Stimulated activated CD8-positive, alpha-beta memory T cell treated with anti-CD3 and anti-CD28 coated beads, Interleukin-7, amount 100 ng/mL, for 4 hours (primary cell): ENCODE results near the gene MAN2B2.

Experiments
- DNase-seq, 2 donors: peaks; one replicate each; pipeline ENCODE4 v3.0.0-alpha.2; 2020; ENCODE audit warnings: low read depth in 2 of 2

The MAN2B2 gene

DNA sequence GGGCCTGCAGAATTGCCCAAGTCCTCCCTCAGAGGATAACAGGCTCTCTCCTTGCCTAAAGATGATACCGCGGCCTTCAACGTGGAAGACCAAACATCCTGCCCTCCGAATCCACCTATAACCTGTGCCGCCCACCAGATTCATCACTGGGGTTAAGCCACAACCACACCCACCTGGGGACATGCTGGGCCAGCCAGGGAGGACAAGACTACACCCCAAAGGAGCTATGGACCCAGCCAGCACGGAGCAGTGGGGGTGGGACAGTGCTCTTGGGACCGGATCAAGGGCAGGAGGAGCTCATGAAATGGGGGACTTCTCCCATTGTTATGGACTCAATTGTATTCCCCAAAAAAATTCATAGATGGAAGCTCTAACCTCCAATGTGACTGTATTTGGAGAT, 6.8 kb upstream of the MAN2B2 start:
- no peak for DNase-seq

DNA sequence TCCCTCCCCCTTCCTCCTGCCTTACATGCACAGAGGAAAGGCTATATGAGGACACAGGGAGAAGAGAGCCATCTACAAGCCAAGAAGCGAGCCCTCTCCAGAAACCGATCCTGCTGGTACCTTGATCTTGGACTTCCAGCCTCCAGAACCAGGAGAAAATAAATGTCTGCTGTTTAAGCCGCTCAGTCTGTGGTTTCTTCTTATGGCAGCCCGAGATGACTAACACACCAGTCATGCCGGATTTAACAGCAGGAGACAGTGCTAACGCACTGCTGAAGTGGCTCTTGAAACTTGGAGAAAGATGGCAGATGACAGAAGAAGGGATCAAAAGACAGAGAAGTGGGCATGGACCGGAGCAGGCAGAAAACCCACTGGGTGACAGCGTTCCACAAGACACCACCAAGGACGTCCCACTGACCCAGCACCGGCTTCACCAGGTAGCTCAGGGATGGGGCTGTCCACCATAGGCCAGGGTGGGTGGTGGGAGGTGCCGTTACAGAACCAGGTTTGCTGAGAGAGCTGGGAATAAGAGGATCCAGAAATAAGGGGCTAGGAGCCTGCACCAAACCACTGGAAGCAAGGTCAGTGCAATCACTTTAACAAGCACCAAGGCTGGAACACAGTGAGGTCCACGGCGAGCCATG, 6.2 kb upstream of the MAN2B2 start:
- DNase-seq: no peak

DNA sequence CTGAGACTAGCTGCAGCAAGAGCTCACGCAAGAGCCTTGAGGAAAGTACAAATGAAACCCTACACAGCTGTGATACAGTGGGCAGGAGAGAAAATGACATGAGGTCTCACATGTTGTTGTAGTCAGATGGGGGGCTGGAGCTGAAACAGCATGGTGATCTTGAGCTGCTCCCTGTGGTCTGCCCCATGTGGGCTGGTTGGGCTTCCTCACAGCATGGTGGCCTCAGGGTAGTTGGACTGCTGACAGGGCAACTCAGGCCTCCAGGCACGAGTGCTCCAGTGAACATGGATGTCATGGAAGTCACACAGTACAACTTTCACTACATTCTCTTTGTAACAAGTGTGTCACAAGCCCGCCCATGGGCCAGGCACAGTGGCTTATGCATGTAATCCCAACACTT, 3.4 kb upstream of the MAN2B2 start:
- no peak for DNase-seq

DNA sequence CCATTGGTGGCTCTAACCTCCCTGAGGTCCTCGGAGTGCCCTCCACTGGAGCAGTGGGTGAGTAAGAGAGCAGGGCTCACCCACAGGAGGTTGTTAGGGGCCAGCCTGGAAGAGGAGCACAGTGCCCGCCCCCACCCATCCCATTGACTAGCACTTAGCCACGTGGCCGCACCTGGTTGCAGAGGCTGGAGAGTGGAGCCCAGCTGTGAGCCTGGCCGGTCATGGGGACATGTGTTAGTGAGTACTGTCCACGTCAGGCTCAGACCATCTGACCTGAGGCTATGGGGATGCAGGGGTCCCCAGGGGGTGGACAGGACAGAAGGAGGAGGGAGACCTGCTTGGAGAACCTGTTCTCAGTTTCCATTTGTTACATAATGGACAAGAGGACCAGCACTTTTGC, 1.4 kb upstream of the MAN2B2 start:
- no peak for DNase-seq

DNA sequence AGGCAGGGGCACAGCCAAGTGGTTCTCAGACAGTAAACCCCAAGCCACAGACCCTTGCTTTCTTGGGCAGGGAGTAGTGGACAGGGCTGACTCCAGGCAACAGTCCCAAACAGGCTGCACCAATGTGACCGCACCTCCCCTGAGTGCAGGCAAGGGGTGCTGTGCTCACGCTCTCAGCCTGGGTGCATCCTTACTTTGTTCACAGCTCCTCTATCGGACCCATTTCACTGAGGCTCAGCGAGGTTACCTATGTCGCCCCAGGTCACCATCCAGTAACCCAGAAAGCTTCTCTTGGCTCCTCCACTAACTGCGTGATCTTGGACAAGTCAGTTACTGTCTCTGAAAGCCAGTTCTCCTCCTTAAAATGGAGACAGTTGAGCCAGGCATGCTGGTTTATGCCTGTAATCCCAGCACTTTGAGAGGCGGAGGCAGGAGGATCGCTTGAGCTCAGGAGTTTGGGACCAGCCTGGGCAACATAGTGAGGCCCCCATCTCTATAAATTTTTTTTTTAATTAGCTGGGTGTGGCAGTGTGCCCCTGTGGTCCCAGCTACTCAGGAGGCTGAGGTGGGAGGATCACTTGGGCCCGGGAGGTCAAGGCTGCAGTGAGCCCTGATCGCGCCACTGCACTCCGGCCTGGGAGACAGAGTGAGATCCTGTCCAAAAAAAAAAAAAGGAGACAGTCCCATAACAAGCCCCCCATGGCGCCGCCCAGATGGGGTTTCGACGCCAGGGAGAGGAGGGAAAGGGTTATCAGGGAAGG, 823 bp upstream of the MAN2B2 start:
- DNase-seq: no peak

DNA sequence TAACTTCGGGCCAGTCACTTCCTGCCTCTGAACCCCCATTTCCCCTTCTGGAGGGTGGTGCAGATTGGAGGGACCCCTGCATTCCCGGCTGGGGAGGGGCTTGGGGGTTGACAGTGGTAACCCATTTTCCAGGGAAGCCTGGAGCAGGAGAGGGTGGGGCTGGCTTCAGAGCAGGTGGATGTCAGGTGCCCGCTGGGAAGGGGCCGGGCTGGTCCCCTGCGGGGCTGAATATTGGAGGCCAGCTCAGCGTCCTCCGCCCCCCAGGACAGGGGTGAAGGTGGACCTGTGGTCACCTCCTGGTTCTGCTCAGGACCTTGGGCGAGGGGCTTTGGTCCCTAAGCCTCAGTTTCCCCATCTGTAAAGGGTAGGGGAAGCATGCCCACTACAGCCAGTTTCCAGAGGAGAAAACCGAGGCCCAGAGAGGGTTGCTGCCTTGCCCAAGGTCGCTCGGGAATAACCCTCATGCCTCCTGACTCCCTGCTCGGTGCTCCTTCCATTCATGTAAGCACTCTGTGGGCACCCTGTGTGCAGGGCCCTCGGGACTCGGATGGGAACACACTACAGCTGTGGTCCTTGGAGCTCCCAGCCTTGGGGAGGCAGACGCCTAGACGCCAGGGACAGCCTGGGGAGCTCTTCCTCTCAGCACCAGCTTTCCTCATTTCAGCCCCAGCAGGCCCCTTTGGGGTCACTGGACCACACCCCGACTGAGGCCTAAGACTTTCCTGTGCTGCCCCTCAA, 683 bp downstream of the MAN2B2 start:
- no peak for DNase-seq

DNA sequence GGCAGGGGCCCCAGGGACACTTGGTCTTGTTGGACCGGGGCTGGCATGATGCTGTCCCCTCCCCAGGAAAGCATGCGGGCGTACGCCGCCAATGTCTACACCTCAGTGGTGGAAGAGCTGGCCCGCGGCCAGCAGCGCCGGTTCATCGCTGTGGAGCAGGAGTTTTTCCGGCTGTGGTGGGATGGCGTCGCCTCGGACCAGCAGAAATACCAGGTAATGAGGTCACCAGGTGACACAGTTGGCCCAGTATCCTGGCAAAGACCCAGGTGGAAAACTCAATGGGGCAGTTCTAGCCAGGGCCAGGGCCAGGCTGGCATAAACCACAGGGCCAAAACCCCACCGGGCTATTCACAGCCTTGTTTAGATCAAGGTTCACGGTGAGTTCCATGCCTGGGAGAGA, 1.5 kb downstream of the MAN2B2 start:
- DNase-seq: no peak

DNA sequence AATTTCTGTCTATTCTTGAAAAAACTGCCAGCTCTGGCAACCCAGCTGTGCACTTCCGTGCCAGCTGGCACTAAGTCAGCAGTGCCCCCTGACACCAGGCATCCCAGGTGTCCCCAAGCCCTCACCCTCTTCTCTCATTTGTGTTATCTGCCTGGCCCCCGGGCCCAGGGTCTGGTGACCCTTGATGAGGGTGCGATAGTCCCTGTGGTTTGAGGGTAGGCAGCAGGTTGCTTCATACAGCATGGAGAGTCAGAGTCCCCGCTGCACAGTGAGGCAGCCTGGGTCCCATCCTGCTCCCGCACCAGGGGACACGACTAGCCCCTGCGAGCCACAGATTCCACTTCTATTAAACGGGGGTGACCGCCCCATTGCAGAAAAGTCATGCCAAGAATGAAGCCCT, 1.9 kb downstream of the MAN2B2 start:
- DNase-seq: no peak

DNA sequence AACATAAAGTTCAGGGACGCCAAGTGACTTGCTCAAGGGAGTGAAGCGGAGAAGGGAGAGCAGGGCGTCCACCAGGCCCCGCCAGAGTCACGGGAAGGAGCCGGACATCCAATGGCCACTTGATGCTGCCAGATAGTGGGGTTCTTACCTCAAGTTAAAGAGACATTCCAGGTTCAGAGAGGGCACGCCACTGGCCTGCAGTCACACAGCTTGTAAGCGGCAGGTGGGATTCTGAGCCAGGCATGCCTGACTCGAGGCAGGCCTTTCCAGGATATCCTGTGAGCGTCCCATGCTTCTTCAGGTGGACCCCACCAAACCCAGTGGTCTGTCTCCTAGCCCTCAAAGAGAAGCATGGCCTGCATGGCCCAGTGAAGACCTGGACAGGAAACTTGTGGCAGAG, 2.4 kb downstream of the MAN2B2 start:
- no peak for DNase-seq

DNA sequence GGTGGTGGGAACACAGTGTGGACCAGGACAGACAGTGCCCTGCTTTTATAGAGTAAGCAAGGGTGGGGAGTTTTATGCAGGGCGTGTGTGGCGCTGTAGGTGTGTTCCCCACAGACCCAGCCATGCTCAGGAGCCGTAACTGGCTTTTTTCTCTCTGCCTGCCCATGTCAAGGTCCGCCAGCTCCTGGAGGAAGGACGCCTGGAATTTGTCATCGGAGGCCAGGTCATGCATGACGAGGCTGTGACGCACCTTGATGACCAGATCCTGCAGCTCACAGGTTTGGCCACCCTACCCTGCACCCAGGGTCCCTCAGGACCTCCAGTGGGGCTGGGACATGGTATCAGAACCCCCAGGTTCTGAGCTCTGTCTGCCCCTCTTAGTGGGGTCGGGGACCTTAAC, 3.2 kb downstream of the MAN2B2 start:
- no peak for DNase-seq

DNA sequence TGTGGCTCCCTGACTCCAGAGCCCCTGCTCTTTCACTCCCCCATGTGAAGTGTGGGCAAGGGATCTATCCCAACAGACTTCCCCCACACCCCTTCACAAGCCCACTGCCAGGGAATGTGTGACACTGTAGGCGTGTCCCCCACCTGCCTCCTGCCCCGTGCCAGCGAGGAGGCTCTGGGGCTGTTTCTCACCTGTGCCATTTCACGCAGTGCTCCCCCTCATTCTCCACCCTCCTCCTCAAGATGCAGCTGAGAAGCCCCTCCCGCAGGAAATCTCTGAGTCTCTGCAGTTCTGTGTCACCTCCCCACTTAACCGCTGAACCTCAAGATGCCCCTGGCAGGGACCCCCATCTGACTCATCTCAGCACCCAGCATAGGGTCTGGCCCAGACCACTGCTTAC, 5.4 kb downstream of the MAN2B2 start:
- no peak for DNase-seq

DNA sequence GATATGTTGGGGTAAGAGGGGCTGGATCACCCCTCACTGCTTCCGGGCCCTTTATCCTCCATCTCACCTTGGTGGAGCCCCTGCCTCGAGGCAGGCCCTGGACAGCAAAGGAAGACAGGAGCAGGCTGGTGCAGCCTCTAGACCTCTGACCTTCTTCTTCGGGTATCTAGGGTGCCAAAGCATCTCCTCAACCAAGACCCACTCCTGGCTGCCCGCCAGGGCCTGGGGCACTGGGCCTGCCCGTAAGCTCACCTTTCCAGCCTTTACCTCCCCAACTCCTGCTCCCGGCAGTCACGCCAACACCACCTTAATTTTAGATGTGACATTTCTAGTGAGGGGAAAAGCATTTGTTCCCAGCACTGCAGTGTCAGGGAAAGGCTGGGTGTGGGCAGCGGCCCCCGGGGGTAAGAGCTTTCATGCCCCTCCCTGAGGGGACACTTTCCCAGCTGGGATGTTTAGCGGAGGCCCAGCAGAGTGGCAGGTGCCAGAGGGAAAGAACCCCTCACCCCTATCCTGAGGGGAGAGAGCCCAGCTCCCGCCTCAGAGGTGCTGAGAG, 6.7 kb downstream of the MAN2B2 start:
- DNase-seq: no peak

DNA sequence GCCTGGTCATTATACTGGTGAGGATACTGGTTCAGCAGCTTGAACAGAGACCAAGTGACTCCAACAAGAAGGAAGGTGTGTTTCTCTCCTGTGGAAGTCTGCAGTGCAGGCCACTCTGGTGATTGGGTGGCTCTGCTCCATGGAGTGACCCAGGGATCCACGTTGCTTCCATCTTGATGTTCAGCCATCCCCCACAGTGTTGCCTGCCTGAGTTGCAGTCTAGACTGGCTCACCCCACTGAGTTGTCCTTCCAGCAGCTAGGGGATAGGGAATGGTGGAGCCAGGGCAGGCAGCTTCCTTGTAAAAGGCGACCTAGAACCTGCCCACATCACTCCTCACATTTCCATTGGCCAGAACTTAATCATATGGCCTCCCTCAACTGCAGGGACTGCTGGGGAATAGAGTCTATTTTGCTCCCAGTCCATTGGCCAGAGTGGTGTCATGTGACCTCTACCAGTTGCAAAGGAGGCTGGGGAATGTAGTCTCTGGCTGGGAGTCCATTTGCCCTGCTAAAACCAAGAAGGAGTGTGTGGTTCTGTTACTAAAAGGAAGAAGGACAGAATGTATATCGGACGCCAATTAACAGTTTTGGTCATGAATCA, 8.0 kb downstream of the MAN2B2 start:
- no peak for DNase-seq

DNA sequence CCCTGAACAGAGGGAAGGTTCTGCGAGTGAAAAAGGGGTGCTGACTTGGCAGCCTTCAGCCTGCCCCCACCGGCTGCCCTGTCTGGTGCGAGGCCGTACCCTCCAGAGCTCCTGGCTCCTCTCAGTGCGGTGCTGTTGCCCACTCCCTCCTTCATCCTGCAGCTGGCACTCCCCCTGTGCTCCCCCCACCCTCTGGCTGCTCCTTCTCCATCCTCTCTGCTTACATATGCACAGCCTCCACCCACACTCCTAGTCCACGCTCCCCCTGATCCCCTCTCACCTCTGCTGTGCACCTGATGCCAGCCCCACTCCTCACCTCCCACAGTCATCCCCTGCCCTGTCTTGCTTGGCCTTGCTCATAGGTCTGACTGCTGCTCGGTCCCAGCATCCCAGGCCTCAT, 9.9 kb downstream of the MAN2B2 start:
- no peak for DNase-seq

DNA sequence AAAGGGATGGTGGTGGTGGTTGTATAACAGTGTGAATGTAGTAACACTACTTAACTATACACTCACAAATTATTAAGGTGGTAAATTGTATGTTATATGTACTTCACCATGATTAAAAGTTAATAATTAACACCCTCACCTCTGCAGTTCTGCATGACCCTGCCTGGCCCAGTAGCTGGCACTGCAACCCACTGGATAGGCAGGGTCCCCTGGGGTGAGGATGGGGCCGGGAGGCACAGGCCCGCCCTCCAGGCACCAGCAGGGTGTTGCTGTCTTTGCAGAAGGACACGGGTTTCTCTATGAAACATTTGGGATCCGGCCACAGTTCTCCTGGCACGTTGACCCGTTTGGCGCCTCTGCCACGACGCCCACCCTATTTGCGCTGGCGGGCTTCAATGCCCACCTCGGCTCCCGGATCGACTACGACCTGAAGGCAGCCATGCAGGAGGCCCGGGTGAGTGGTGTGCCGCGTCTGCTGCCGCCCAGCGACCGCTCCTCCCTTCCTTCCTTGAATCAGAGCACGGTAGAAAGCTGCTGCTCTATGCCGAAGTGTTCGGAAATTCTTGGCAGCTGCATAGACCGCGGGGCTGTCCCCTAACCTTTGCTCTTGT, 11.8 kb downstream of the MAN2B2 start:
- no peak for DNase-seq

DNA sequence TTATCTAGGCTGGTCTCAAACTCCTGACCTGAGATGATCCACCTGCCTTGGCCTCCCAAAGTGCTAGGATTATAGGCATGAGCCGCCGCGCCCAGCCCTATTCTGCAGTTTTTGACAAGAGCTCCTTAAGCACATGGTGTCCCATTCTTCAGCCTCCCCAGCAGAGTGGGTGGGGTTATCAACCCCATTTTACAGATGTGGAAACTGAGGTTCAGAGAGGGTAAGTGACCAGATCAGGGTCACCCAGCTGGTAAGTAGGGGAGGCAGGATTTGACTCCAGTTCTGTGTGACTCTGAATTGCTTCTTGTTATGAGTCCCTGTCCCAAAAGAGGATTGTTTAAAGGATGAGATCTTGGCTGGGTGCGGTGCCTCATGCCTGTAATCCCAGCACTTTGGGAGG, 14.5 kb downstream of the MAN2B2 start:
- DNase-seq: no peak

DNA sequence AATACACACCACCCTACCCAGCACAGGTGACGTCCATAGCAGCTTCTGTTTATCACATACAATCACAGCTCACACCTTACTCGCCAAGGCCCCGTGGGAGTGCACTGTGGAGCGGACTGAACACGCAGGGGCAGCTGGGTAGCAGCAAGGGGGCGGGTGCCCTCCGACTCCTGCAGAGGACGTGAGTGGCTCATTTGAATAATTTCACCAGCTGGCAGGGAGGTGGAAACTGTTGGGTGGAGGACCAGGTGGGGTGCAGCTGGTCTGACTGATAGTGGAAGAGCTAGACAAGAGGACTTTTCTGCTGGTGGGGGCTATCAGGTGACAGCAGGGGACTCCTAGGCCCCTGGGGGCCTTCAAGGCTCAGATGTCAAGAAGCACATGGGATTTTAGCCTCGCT, 16.3 kb downstream of the MAN2B2 start:
- DNase-seq: no peak

DNA sequence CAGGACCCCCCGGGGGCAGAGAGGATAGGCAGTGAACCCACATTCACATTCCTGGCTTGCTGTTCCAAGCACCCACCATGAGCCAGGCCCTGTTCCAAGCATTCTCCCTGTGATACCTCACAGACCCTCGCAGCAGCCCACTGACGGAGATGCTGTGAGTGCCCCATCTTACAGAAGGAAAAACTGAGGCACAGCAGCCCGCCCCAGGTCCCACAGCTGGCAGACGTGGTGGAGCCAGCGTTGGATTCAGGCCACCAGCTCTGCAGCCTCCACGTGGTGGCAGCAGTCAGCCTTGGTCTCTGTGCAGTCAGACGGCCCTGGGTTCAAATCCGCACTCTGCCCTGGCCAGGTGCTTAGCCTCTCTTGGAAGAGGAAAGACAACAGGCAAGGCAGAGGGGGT, 16.8 kb downstream of the MAN2B2 start:
- DNase-seq: no peak

DNA sequence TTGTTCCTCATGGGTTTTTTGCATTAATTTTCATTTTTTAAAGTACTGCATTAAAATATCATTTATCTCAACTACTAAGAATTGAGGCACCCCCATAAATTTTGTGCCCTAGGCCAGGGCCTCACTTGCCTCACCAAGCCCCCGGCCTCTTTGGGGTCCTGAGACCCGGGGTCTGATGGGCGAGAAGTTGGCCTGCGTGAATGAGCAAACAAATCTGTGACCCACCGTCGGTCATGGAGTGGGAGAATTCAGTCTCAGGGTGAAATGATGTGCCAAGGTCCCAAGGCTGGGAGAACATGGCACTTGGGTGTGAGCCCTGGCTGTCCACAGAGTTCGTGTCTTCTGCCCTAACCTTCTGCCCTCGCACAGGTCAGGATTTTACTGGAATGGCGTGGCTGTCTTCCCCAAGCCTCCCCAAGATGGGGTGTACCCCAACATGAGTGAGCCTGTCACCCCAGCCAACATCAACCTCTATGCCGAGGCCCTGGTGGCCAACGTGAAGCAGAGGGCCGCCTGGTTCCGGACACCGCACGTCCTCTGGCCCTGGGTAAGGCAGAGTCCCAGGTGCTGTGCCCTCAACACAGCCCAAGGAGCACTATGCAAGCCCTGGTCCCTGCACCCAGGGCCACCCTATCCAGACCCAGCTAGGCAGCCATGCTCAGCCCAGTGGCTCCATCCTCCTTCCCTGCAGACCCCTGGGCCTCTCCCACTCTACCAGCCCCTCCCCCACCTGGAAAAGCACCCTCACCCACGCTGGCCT, 18.0 kb downstream of the MAN2B2 start:
- no peak for DNase-seq

DNA sequence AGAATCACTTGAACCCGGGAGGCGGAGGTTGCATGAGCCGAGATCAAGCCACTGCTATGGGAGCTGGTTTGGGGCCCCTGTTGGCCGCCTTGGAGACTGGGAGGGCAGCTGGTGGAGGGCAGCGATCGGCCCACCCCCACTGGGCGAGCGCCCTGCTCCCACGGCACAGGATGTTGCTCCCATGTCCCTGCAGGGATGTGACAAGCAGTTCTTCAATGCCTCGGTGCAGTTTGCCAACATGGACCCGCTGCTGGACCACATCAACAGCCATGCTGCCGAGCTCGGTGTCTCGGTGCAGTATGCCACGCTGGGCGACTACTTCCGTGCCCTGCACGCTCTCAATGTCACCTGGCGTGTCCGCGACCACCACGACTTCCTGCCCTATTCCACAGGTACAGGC, 19.4 kb downstream of the MAN2B2 start:
- no peak for DNase-seq

DNA sequence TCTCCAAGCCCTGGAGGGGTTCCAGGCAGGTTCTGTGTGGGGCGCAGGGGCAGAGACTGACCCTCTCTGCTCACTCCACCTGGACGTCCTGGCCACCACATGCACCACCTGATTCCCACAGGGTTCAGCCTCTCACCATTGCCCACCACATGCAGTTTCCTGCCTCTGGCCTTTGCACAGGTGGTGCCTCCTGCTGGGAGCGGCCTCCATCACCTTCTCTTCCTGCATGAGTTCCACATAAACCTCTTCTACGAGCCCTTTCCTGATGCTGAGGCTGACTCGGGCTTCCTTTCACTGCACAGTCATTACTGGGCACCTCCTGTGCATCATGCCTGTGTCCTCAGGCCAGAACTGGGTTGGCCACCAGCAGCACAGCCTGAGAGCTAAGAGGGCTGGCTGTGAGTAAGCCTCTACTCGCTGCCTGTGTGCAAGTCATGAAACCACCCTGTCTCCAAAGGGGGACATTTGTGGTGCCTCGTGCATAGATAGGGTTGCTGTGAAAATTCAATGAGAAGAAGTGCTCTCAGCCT, 19.9 kb downstream of the MAN2B2 start:
- DNase-seq: no peak
